Measurements from ENCODE around the gene SLC22A5.
"Not testable (repeated sequence)": the region's sequence is repeated elsewhere in the genome, so short reads cannot be mapped to it uniquely, and the experiment has no call there.

SLC22A5 gene

GRCh38 chr5:132389051-132389331, 19.5 kb downstream of the SLC22A5 start:
- DNase-seq, result no peak

- DNase-seq, result no peak
These were observed 20.2 kb downstream of the SLC22A5 start for GRCh38 chr5:132389585-132390286.

DNA sequence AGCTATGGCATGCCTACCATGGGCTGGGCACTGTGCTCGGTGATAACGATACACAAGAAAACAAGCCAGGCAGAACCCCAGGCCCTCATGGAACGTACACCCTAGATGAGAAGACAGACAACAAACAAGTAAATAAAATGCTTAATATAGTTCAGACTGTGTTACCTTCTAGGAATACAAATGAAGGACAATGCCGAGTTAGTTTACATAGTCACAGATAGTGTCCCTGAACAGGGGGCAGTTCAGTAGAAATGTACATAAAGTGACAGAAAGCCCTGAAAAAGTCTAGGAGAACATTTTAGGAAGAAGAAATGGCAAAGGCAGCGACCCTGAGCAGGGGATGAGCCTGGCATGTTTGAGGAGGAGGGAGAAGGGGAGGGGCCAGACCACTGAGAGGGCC, 21.7 kb downstream of the SLC22A5 start:
- DNase-seq, result no peak

DNA sequence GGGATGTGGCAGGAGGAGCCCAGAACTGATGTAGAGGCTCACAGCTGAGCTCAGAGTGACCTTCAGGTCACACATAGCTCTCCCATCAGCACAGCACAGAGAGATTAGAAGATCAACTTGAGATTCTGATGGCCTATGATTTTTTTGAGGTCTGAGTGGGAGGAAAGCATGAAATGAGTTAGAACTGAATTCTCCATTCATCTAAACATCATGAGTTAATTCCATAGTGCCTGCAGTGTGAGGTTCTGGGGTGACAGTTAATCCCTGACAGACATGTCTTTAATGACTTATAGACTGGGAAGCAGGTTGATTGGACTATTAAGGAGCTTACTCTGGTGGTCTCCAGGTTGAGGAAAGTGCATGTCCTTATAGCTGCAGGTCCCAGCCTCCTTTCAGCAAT, 22.4 kb downstream of the SLC22A5 start:
- DNase-seq, result no peak

- DNase-seq, result no peak
These were observed 22.9 kb downstream of the SLC22A5 start for GRCh38 chr5:132392411-132392810.

- no peak for DNase-seq
These were observed 23.7 kb downstream of the SLC22A5 start for GRCh38 chr5:132392978-132393825.

GRCh38 chr5:132394667-132395259, 25.3 kb downstream of the SLC22A5 start:
- no peak for DNase-seq

GRCh38 chr5:132396589-132397031, 27.1 kb downstream of the SLC22A5 start:
- no peak for DNase-seq

DNA sequence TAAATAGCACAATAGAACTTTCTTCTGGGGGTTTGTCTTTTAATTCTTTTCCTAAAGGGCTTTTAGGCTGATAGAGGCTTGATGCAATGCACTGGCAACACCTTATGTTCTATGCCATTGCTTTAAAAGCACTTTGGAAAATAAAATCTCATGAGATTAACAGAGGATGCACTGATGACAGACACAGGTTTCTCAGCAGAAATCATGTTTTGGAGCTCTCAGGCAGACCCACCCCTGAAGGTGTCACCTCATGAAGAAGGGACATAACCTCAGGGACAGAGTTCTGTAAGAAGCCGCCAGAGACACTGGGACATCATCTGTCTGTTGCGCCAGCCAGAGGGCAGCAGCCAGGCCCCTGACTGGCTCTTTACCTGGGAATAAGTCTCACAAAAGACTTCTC, 27.7 kb downstream of the SLC22A5 start:
- DNase-seq, result no peak

- not testable (repeated sequence) for DNase-seq
These were observed 28.6 kb downstream of the SLC22A5 start for GRCh38 chr5:132397936-132398675.

DNA sequence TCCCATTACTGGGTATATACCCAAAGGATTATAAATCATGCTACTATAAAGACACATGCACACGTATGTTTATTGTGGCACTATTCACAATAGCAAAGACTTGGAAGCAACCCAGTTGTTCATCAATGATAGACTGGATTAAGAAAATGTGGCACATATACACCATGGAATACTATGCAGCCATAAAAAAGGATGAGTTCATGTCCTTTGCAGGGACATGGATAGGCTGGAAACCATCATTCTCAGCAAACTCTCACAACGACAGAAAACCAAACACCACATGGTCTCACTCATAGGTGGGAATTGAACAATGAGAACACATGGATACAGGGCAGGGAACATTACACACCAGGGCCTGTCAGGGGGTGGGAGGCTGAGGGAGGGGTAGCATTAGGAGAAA, 34.5 kb downstream of the SLC22A5 start:
- DNase-seq, result not testable (repeated sequence)

DNA sequence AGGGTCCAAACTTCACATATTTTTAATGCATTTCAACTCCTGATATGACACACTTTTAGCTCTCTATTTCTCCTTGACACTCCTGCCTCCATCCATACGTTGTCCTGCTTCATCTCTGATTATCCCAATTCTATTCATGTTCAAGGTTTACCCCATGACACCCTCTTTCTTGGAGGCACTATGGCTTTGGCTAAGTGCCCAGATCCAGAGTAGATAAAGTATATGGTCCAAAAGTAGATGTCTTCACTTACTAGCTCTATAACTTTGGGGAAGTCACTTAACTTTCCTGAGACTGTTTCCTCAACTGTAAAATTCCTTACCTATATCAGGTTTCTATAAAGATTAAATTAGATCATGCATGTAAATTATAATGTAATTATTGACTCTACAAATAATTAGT, 36.1 kb downstream of the SLC22A5 start:
- DNase-seq, result no peak

- no peak for DNase-seq
These were observed 36.8 kb downstream of the SLC22A5 start for GRCh38 chr5:132406144-132406783.

- DNase-seq, result no peak
These were observed 38.5 kb downstream of the SLC22A5 start for GRCh38 chr5:132407970-132408369.

DNA sequence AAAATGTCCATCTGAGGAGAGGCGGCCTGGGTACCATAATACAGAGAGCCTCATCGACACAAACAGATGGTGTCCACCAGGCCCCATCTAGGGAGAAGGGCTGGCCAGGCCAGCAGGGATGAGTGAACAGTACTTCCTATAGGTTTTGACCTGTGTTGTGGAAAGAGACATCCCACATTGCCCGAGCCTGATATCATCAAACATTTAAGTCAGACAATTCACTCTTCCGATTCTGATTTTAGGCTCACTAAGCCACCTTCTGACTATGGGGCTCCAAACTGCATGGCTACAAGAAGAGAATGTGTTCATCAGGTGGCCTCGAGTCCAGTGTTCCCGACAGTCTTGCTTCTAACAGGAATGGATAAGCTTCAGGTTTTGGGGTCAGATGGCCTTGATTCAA, 38.9 kb downstream of the SLC22A5 start:
- DNase-seq, result no peak

- no peak for DNase-seq
These were observed 39.5 kb downstream of the SLC22A5 start for GRCh38 chr5:132408965-132409364.

GRCh38 chr5:132410451-132411303, 41.2 kb downstream of the SLC22A5 start:
- peak; percentile 85 for DNase-seq

GRCh38 chr5:132411304-132412013, 41.9 kb downstream of the SLC22A5 start:
- DNase-seq, result peak; percentile 57

GRCh38 chr5:132413567-132413966, 44.1 kb downstream of the SLC22A5 start:
- DNase-seq, result no peak

DNA sequence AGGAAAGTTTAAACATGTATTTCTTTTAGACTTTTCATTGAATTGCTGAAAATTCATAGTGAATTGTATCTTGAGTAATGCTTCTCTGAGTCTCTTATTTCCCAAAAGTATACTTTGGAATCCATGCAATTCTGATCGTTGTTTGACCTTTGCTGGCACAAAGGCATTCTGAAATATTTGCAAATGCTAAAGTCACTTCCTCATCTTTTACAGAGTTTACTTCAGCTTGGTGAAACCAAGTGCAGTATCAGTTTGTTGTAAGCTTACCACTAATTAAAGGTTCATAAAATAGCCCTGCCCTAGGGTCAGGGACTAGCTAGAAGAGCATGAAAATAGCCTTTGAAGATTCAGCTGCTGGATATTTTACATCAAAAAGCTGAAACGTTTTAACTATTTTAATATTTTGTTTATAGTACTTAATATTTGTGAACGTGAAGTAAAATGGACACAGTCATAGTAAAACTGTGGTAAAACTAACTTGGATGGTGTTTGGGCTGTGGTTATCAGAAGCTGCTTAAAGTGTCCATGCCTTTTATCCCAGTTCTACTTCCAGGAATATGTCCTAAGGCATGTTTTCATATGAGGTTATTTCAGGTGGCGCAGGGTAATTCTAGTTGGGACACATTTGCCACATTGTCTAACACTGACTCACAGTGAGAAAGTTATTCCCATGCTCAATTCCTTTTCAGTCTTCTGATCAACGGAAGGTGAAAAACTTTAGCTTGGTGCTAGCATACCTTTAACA, 45.3 kb downstream of the SLC22A5 start:
- no peak for DNase-seq
